ENCODE measurements around the gene ZNF782.
"Not testable (repeated sequence)": the region's sequence is repeated elsewhere in the genome, so short reads cannot be mapped to it uniquely, and the experiment has no call there.

The ZNF782 gene

GRCh38 chr9:96853781-96854650 is at the start of gene ZNF782:
TSS of gene ZNF782 (minus strand) at chr9:96854514. CDS start at chr9:96851961, 2,553 bp downstream.
- H3K27ac ChIP-seq: peak within 1 kb of the TSS; percentile 70
- TF ChIP-seq CTCF (conservative IDR thresholded peaks at IDR 0.05): no peak
- peak; percentile 88 for TF ChIP-seq ZFX (IDR thresholded peaks at IDR 0.05)

- H3K27ac ChIP-seq: not testable (repeated sequence)
Observed at GRCh38 chr9:96900010-96900409, 45.7 kb upstream of the ZNF782 start.

GRCh38 chr9:96892131-96892530 is 37.8 kb upstream of the ZNF782 start:
- TF ChIP-seq ZFX (IDR thresholded peaks at IDR 0.05) (no peak), CTCF (conservative IDR thresholded peaks at IDR 0.05) (no peak)
- H3K27ac ChIP-seq: no peak overlapping the region

- TF ChIP-seq CTCF (conservative IDR thresholded peaks at IDR 0.05) (no peak), ZFX (IDR thresholded peaks at IDR 0.05) (no peak)
- H3K27ac ChIP-seq: no peak overlapping the region
Observed at GRCh38 chr9:96888591-96888990, 34.3 kb upstream of the ZNF782 start.

GRCh38 chr9:96885424-96885823 is 31.1 kb upstream of the ZNF782 start:
- TF ChIP-seq CTCF (conservative IDR thresholded peaks at IDR 0.05): no peak
- no peak overlapping the region for H3K27ac ChIP-seq

- TF ChIP-seq ZFX (IDR thresholded peaks at IDR 0.05) (no peak), CTCF (conservative IDR thresholded peaks at IDR 0.05) (no peak)
- H3K27ac ChIP-seq: no peak overlapping the region
Observed at GRCh38 chr9:96884443-96884842, 30.1 kb upstream of the ZNF782 start.

- H3K27ac ChIP-seq: no peak overlapping the region
- TF ChIP-seq CTCF (conservative IDR thresholded peaks at IDR 0.05) (no peak), ZFX (IDR thresholded peaks at IDR 0.05) (no peak)
Observed at GRCh38 chr9:96883922-96884321, 29.6 kb upstream of the ZNF782 start.

- TF ChIP-seq ZFX (IDR thresholded peaks at IDR 0.05): no peak
- no peak for TF ChIP-seq CTCF (conservative IDR thresholded peaks at IDR 0.05)
- no peak overlapping the region for H3K27ac ChIP-seq
Observed at GRCh38 chr9:96877269-96877668, 23.0 kb upstream of the ZNF782 start.

All from C4-2B (cell line).